Erythroblast (primary cell): Measurements from ENCODE around the gene ARL5B.

ENCODE experiments used
- GATA1 ChIP-seq: IDR thresholded peaks from 2 replicates; pipeline ENCODE4 v1.6.1; 2011; ENCODE audit warnings: low read depth, mild to moderate bottlenecking, control low read depth, low read length, moderate library complexity
- POLR2A ChIP-seq: IDR thresholded peaks from 2 replicates; pipeline ENCODE4 v1.6.1; 2011; ENCODE audit warnings: mild to moderate bottlenecking, low read length

- no peak for TF ChIP-seq POLR2A
- TF ChIP-seq GATA1 = no peak
Measured at GRCh38 chr10:18685555-18685954, 26.3 kb downstream of the ARL5B start.
